HG02798 (cell line): ENCODE results near the gene FSTL1.

Source experiments
- ATAC-seq: cut with Tn5 transposase; IDR thresholded peaks from one replicate; pipeline ENCODE4 v1.9.1; 2021; ENCODE audit warnings: mild to moderate bottlenecking; ENCODE audit not compliant: unreplicated experiment, poor library complexity

FSTL1 gene, protein sequence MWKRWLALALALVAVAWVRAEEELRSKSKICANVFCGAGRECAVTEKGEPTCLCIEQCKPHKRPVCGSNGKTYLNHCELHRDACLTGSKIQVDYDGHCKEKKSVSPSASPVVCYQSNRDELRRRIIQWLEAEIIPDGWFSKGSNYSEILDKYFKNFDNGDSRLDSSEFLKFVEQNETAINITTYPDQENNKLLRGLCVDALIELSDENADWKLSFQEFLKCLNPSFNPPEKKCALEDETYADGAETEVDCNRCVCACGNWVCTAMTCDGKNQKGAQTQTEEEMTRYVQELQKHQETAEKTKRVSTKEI

GRCh38 chr3:120450600-120451271 is at the start of gene FSTL1:
FSTL1 (minus strand) TSS chr3:120450992; CDS start chr3:120450746, 246 bp downstream.
- ATAC-seq: no peak

- no peak for ATAC-seq
Observed at GRCh38 chr3:120498556-120499346, 48.0 kb upstream of the FSTL1 start.

- ATAC-seq: no peak
Observed at GRCh38 chr3:120497818-120498217, 47.0 kb upstream of the FSTL1 start.

DNA sequence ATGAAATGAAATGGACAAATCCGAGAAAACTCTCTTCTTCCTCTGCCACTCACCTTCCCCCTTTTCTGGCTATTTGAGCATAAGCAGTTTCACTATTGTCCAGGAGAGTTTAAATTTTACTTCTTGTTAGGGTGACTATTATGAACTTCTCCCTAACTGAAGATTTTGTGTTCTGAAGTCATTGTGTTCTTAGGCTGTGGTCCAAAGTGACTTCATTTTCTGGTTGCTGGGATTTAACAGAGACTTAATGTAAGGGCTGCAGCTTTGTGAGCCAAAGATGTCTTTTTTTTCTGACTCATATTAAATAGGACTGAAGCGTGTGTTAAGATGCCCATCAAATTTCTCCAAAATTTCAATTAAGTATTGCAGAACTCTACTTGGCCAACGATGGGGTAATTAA is 46.5 kb upstream of the FSTL1 start:
- ATAC-seq: no peak

GRCh38 chr3:120496278-120497002 is 45.6 kb upstream of the FSTL1 start:
- ATAC-seq: no peak

DNA sequence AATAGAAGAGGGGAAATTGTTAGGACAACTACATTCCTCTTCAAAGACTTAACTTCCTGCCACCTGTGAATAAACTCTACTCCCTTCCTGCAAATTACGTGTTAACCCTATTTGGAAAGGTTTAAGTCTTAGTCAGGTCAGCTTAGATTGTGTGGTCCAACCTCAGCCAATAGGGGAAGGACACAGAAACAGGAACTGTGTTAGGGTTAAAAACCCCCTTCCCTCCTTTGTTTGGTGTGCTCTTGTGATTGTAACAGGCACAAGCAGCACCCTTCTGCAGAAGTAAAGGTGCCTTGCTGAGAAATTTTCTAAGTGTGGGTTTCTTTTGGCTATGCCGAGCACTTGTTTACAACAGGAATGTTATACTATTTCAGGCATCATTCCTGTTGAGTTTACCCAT is 45.0 kb upstream of the FSTL1 start:
- ATAC-seq: no peak

DNA sequence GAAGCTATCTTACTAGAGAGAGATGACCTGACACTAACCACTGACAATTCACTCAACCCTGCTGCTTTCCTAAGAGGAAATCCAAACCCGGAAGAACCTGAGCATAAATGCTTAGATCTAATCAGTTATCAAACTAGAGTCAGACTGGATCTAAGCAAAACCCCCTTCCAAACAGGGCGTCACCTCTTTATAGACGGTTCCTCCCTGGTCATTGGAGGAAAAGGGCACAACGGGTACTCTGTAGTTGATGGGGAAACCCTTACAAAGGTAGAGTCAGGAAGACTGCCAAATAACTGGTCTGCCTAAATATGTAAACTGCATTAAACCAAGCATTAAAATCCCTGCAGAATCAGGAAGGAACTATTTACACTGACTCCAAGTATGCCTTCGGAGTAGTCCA is 41.3 kb upstream of the FSTL1 start:
- no peak for ATAC-seq

DNA sequence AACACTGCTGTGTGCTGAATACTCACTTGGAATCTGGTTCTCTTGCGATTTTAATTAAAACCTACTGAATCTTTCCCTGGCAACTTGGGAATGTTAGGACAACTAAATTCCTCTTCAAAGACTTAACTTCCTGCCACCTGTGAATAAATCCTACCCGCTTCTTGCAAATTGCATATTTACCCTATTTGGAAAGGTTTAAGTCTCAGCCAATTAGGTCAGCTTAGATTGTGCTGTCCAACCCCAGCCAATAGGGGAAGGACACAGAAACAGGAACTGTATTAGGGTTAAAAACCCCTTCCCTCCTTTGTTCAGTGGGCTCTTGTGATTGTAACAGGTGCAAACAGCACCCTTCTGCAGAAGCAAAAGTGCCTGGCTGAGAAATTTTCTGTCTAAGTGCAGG is 38.6 kb upstream of the FSTL1 start:
- ATAC-seq: no peak

GRCh38 chr3:120488296-120488695 is 37.5 kb upstream of the FSTL1 start:
- ATAC-seq: no peak

- no peak for ATAC-seq
Observed at GRCh38 chr3:120487191-120487650, 36.4 kb upstream of the FSTL1 start.

DNA sequence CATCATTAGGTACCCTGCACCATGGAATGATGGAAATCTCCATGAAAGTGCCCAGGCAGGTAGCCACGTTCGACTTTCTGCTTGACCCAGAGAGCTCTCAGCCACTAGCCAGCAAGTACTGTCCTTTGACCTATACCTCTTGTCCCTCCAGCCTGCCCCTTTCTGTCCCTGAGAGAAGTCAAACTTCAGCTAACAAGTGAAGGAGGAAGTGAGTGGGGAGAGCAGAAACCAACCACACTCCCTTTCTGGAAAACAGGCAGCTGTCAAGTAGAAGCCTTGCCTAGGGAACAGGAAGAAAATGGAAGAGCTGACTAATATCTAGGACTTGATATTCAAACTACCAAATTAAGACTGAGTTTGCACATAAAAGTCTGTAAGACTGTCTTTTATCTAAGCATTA is 30.3 kb upstream of the FSTL1 start:
- ATAC-seq: no peak

GRCh38 chr3:120477781-120478180 is 27.0 kb upstream of the FSTL1 start:
- ATAC-seq: no peak

DNA sequence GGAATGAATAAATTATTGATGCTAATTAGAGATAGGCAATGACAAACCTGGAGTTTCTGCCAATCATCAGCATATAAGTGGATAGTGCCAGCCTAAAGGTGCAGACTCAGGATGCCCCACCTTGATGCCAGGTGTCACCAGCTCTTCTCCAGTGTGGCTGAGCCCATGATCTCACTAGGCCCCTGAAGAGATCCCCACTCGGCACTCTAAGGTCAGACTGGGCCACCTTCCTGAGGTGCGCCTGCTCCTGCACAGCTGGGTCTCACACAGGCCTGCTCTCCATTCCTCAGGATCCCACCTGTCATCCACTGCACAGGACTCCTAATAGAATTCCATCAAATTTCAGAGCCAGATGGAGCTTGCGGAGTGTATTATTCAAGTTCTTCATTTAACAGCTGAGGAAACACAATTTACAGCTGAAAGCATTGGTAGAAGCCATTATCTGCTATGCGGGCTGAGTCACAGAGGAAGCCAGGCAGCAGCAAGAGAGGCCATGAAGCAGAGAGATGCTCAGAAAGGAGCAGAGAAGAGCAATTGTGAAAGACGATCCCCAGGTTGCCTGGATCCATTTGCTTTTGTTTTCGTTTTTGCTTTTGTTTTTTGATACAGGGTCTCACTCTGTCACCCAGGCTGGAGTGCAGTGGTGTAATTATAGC is 25.1 kb upstream of the FSTL1 start:
- ATAC-seq: no peak

DNA sequence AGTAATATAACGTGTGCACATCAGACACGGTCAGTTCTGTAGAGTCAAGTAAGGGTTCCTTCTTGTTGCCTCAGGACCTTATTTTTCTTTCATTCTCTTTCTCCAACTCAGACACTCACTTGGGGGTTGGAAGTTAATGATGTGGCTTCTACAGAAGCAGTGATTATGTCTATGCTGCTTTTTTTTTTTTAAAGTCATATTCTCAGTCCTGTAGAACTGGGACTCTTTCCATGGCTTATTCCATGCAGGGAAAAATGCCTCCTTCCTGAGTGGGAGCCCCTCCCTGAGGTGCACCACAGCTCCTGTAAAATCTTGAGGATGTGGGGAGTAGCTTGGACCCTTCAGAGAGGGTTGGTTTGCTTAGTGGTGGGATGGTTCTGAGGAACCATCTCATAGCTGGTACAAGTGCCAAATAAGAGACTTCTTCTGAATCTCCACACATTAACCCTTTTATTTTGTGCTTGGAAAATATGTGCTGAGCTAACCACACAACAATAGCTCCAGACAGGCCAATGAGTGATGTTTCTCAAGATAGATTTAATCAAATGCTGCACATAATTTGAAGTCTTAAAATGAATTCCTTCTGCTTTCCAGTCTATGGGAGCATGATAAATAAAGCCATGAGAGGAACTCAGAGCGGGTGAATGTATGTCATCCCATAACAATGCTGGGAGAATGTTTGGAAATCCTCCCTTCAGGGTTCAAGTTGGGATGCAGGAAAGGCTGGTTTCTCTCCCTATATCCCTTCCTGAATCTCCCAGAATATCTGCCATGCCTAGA is 23.3 kb upstream of the FSTL1 start:
- no peak for ATAC-seq

DNA sequence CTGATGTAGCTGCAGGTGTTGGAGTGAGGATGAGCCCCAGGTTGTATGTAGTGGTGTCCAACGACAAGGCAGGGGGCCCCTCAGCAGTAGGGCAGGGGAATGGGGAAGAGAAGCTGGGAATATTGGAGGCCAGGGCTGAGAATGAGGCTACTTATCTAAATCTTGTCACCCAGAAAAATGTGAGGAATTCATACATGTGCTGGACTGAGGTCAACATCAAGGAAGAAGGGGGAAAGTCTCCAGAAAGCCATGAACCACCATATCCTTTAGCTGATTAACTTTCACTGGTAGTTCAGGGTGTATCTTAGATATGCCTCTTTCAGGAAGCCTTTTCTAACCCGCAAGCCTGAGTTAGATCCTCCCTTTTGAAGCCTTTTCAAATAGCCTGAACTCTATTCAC is 22.6 kb upstream of the FSTL1 start:
- no peak for ATAC-seq

DNA sequence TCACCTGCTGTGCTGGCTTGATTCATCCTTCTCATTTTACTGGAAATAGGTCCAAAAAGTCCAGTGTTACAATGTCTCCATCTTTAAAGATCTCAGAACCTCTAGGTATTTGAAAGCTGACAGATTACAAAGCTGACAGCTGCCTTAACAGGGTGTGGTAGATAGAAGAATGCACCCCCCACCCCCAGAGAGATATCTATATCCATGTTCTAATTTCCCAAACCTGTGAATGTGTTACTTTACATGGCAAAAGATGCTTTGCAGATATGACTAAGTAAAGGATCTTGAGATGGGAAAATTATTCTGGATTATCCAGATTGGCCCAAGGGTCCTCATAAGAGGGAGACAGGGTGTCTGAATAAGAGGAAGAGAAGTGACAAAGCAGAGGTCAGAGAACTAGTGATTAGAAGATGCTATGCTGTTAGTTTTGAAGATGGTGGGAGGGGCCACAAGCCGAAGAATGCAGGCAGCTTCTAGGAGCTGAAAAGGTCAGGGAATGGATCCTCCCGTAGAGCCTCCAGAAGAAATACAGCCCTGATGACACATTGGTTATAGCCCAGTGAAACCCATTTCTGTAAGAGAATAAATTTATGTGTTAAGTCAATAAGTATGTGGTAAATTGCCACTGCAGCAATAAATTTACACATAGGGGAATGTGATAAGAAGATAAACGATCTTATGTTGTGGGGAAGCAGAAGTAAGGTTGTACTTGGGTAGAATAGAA is 21.5 kb upstream of the FSTL1 start:
- ATAC-seq: no peak

- no peak for ATAC-seq
Observed at GRCh38 chr3:120471643-120472042, 20.9 kb upstream of the FSTL1 start.

- no peak for ATAC-seq
Observed at GRCh38 chr3:120470870-120471269, 20.1 kb upstream of the FSTL1 start.

GRCh38 chr3:120469882-120470301 is 19.1 kb upstream of the FSTL1 start:
- ATAC-seq: no peak
